ENCODE measurements around the gene NOP53. TPM values are rescaled to one million over a fixed set of nuclear protein-coding genes. Genes with fewer than 3 reads are reported as not detected.

The NOP53 gene
- total and polyA plus RNA-seq, 9 of the 15 experiments (the other 6 are each of a cell fraction or from before 2014, with no cell fraction given) = 6.5 to 274 (median 145) TPM

- TF ChIP-seq ZMIZ1 (IDR thresholded peaks at IDR 0.05; ENCODE audit: low read depth in 2 of 2, low read length in 2 of 2) = no peak
- TF ChIP-seq SRSF7 (optimal IDR thresholded peaks at IDR 0.05; ENCODE audit: low read depth, low read length) = no peak
- TF ChIP-seq TCF7 (IDR thresholded peaks at IDR 0.05; ENCODE audit: borderline replicate concordance) = no peak
- TF ChIP-seq RNF2 (IDR thresholded peaks at IDR 0.05) = no peak
- TF ChIP-seq CHD2 (IDR thresholded peaks at IDR 0.05; ENCODE audit: low read depth, low read length) = no peak
- TF ChIP-seq FOXK2 (conservative IDR thresholded peaks at IDR 0.05 in 1 of 2, IDR thresholded peaks at IDR 0.05 in 1 of 2; ENCODE audit: low read depth in 2 of 2) = peak; percentile 85 to 87
- no peak for TF ChIP-seq RBM39 (optimal IDR thresholded peaks at IDR 0.05; ENCODE audit: low read depth, low read length)
- TF ChIP-seq MLLT1 (IDR thresholded peaks at IDR 0.05) = no peak; a peak in 1 of 4 replicates
- TF ChIP-seq ZNF644 (tag; IDR thresholded peaks at IDR 0.05; ENCODE audit: low read depth) = peak; percentile 98
- TF ChIP-seq PURB (CRISPR knock-in tag; IDR thresholded peaks at IDR 0.05; ENCODE audit: low read depth) = no peak
- no peak for TF ChIP-seq NFYB (IDR thresholded peaks at IDR 0.05; ENCODE audit: extremely low read depth, insufficient read length)
- TF ChIP-seq USF1 (CRISPR knock-in tag; IDR thresholded peaks at IDR 0.05) = no peak
- no peak for TF ChIP-seq PRDM10 (IDR thresholded peaks at IDR 0.05; ENCODE audit: partially characterized antibody)
- no peak for TF ChIP-seq ARID1B (IDR thresholded peaks at IDR 0.05)
- TF ChIP-seq HIVEP1 (CRISPR knock-in tag; IDR thresholded peaks at IDR 0.05) = no peak
- TF ChIP-seq GTF2F1 (IDR thresholded peaks at IDR 0.05; ENCODE audit: low read depth, low read length) = peak; percentile 61; the same call in 1 of the 2 replicates
- TF ChIP-seq NEUROD1 (IDR thresholded peaks at IDR 0.05; ENCODE audit: borderline replicate concordance, low read depth, low read length, partially characterized antibody) = no peak
- peak; percentile 53; the same call in 1 of the 2 replicates for TF ChIP-seq SMAD4 (CRISPR knock-in tag; conservative IDR thresholded peaks at IDR 0.05)
Measured at GRCh38 chr19:47745010-47745901, at the start of gene NOP53 (continued).
